ENCODE measurements around the gene RBM23. TPM values are rescaled to one million over a fixed set of nuclear protein-coding genes. Genes with fewer than 3 reads are reported as not detected.

The RBM23 gene
- total RNA-seq, 4 donors from 2014 or later = 52.7 to 229 (median 102) TPM

- TF ChIP-seq POLR2A (IDR thresholded peaks at IDR 0.05; ENCODE audit: low read depth) (no peak), POLR2AphosphoS5 (IDR thresholded peaks at IDR 0.05) (no peak), EP300 (IDR thresholded peaks at IDR 0.05) (no peak)
- TF ChIP-seq, protein P1, sequence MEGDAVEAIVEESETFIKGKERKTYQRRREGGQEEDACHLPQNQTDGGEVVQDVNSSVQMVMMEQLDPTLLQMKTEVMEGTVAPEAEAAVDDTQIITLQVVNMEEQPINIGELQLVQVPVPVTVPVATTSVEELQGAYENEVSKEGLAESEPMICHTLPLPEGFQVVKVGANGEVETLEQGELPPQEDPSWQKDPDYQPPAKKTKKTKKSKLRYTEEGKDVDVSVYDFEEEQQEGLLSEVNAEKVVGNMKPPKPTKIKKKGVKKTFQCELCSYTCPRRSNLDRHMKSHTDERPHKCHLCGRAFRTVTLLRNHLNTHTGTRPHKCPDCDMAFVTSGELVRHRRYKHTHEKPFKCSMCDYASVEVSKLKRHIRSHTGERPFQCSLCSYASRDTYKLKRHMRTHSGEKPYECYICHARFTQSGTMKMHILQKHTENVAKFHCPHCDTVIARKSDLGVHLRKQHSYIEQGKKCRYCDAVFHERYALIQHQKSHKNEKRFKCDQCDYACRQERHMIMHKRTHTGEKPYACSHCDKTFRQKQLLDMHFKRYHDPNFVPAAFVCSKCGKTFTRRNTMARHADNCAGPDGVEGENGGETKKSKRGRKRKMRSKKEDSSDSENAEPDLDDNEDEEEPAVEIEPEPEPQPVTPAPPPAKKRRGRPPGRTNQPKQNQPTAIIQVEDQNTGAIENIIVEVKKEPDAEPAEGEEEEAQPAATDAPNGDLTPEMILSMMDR (IDR thresholded peaks at IDR 0.05) = no peak
- no peak for DNase-seq (ENCODE audit: extremely low spot score)
Observed at GRCh38 chr14:22908601-22909000, 10.3 kb downstream of the RBM23 start.

DNA sequence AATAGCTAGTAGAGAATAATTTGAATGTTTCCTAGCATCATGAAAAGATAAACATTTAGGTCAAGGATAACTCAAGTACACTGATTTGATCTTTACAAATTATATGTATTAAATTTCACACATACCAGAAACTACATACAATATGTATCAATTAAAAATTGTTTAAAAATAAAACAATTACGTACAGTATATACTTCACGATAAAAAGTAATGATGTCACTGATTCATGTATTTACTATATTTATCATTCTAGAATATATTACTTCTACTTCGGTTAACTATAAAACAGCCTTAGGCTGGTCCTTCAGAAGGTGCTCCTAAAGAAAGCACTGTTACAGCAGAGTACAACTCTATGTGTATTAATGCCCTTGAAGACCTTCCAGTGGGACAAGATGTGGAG lies 11.5 kb downstream of the RBM23 start:
- Histone ChIP-seq H3K36me3 (peaks cover 76 to 92% (median 85%) of the 10 kb centered on the region in 4 donors), H3K27ac (replicated peaks in 1 of 4) (no peak overlapping the region), H3K9me3 (no peaks in the 10 kb centered on the region), H3K4me1 (peaks cover 0 to 21% (median 16%) of the 10 kb centered on the region in 4 donors), H3K27me3 (no peaks in the 10 kb centered on the region), H3K4me3 (no peak overlapping the region)
- DNase-seq (ENCODE audit: extremely low spot score) = no peak
- TF ChIP-seq POLR2A (IDR thresholded peaks at IDR 0.05; ENCODE audit: low read depth) (no peak), POLR2AphosphoS5 (IDR thresholded peaks at IDR 0.05) (no peak), EP300 (IDR thresholded peaks at IDR 0.05) (no peak)
- TF ChIP-seq, protein P1 (IDR thresholded peaks at IDR 0.05) = no peak
- intact Hi-C loops (cut with DNase I) = no loop called here
- WGBS = 84% methylated on average over 3 of the region's 3 CpGs

More at GRCh38 chr14:22908601-22909000, 10.3 kb downstream of the RBM23 start:
- WGBS = 81% methylated on average over 8 of the region's 8 CpGs
- intact Hi-C loops (cut with DNase I) = no loop called here
- no peaks in the 10 kb centered on the region for H3K27me3 ChIP-seq
- peaks cover 0 to 25% (median 18%) of the 10 kb centered on the region in 4 donors for H3K4me1 ChIP-seq
- no peaks in the 10 kb centered on the region for H3K9me3 ChIP-seq
- H3K27ac ChIP-seq (replicated peaks in 1 of 4) = no peak overlapping the region
- H3K36me3 ChIP-seq = peaks cover 64 to 87% (median 74%) of the 10 kb centered on the region in 4 donors
- no peak overlapping the region for H3K4me3 ChIP-seq

DNA sequence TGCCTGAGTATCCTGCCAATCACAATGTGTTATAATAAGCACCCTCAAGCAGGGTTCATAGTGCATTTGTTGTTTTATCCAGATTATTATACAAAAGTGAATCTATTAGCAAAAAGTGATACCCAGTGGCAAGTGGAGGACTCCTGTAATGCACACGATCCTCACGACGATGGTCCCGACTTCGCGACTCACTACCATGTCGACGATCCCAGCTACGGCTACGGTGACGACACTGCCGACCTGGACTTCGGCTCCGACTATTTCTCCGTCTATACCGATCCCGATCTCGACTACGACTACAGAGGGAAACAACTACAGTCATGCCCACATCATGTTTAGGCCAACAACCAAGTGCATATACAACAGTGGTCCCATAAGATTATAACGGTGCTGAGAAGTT lies 12.9 kb downstream of the RBM23 start:
- TF ChIP-seq POLR2A (IDR thresholded peaks at IDR 0.05; ENCODE audit: low read depth) (no peak), EP300 (IDR thresholded peaks at IDR 0.05) (no peak), POLR2AphosphoS5 (IDR thresholded peaks at IDR 0.05) (no peak)
- TF ChIP-seq, protein P1 (IDR thresholded peaks at IDR 0.05) = no peak
- DNase-seq (ENCODE audit: extremely low spot score) = no peak
- H3K9me3 ChIP-seq = no peaks in the 10 kb centered on the region
- H3K27ac ChIP-seq (replicated peaks in 1 of 4) = no peak overlapping the region
- peaks cover 0 to 16% (median 10%) of the 10 kb centered on the region in 4 donors for H3K4me1 ChIP-seq
- H3K36me3 ChIP-seq = peaks cover 89 to 99% (median 95%) of the 10 kb centered on the region in 4 donors
- no peaks in the 10 kb centered on the region for H3K27me3 ChIP-seq
- intact Hi-C loops (cut with DNase I) = no loop called here
- WGBS = 96% methylated on average over 20 of the region's 20 CpGs
- H3K4me3 ChIP-seq = no peak overlapping the region

- Histone ChIP-seq H3K4me3 (no peak overlapping the region), H3K27ac (replicated peaks in 1 of 4) (no peak overlapping the region), H3K36me3 (peaks cover 90 to 99% (median 95%) of the 10 kb centered on the region in 4 donors), H3K27me3 (no peaks in the 10 kb centered on the region), H3K4me1 (peaks cover 0 to 12% (median 7%) of the 10 kb centered on the region in 4 donors), H3K9me3 (no peaks in the 10 kb centered on the region)
- TF ChIP-seq, protein P1 (IDR thresholded peaks at IDR 0.05) = no peak
- no peak for TF ChIP-seq POLR2AphosphoS5 (IDR thresholded peaks at IDR 0.05)
- TF ChIP-seq EP300 (IDR thresholded peaks at IDR 0.05) = no peak
- TF ChIP-seq POLR2A (IDR thresholded peaks at IDR 0.05; ENCODE audit: low read depth) = no peak
- WGBS = 99% methylated on average over 4 of the region's 4 CpGs
- intact Hi-C loops (cut with DNase I) = no loop called here
- DNase-seq (ENCODE audit: extremely low spot score) = no peak
Observed at GRCh38 chr14:22905627-22906026, 13.3 kb downstream of the RBM23 start.

GRCh38 chr14:22903742-22904087 lies 15.2 kb downstream of the RBM23 start:
- H3K36me3 ChIP-seq = peaks cover 79 to 86% (median 82%) of the 10 kb centered on the region in 4 donors
- intact Hi-C loops (cut with DNase I) = no loop called here

More at GRCh38 chr14:22903742-22904087, 15.2 kb downstream of the RBM23 start:
- Histone ChIP-seq H3K27ac (replicated peaks in 1 of 4) (no peak overlapping the region), H3K9me3 (no peaks in the 10 kb centered on the region), H3K27me3 (no peaks in the 10 kb centered on the region), H3K4me1 (peaks cover under 1 to 20% (median 16%) of the 10 kb centered on the region in 4 donors), H3K4me3 (no peak overlapping the region)
- 96% methylated on average over 2 of the region's 2 CpGs for WGBS
- TF ChIP-seq, protein P1 (IDR thresholded peaks at IDR 0.05) = no peak
- TF ChIP-seq POLR2AphosphoS5 (IDR thresholded peaks at IDR 0.05) (no peak), POLR2A (IDR thresholded peaks at IDR 0.05; ENCODE audit: low read depth) (no peak), EP300 (IDR thresholded peaks at IDR 0.05) (no peak)
- DNase-seq (ENCODE audit: extremely low spot score) = no peak
